ENCODE data around the gene PTPRT. TPM values are rescaled to one million over a fixed set of nuclear protein-coding genes. Genes with fewer than 3 reads are reported as not detected.

Gene PTPRT
- total and polyA plus RNA-seq, 4 donors, result 0.03 to 0.19 (median 0.18) TPM; not detected in 1

DNA sequence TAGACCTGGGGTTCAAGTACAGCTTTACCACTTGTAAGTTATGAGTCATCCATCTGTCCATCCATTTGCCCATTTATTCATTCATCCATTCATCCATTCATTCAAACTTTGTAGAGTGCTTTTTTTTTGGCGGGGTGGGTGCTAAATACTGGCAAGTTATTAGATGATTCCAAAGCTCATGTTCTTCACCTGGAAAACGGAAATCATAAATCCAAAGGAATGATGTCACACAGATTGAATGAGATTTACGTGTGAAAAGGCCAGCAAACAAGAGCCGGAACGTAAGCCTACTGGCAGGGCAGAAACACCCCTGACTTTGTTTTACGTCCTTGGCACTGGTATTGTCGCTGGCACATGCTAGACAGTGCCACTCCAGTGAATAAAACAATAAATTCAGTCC is 1090.6 kb downstream of the PTPRT start:
- ATAC-seq (ENCODE audit: low FRiP score) (no peak), DNase-seq (no peak)
- intact Hi-C loops (cut with DNase I), result no loop called here
- Histone ChIP-seq H3K27ac (ENCODE audit: low read depth in 1 of 2, low read length in 2 of 2) (no peak overlapping the region), H3K36me3 (ENCODE audit: control insufficient read depth in 1 of 2, insufficient read depth in 2 of 2, low read length in 1 of 2) (no peaks in the 10 kb centered on the region), H3K9me3 (ENCODE audit: control insufficient read depth, low read length) (no peaks in the 10 kb centered on the region), H3K4me3 (ENCODE audit: low read length in 2 of 2) (no peak overlapping the region), H3K27me3 (ENCODE audit: control insufficient read depth in 1 of 2, insufficient read depth in 2 of 2, low read length in 1 of 2) (no peaks in the 10 kb centered on the region), H3K4me1 (ENCODE audit: control insufficient read depth in 1 of 2, insufficient read depth in 2 of 2, low read length in 2 of 2) (no peaks in the 10 kb centered on the region)
- 76 to 87% methylated on average over 7 of the region's 7 CpGs for WGBS, 2 donors

DNA sequence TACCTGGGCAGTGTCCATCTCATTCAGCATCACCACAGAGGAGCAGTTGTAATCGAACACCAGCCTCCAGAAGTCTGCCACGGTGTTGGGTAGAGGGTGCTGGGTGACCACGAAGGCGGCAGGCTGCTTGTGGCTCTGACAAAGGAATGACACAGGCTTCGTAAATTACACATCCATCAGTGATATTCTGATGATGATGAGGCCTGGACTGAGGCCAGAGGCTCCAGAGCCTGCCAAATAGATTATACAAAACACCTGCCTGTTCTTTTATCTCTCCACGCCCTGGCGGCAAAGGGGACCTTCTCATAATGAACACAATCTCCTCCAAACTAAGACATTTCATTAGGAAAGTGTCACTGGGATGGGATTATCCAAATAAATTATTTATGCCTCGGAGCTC is 1091.3 kb downstream of the PTPRT start:
- H3K36me3 ChIP-seq (ENCODE audit: control insufficient read depth in 1 of 2, insufficient read depth in 2 of 2, low read length in 1 of 2), result no peaks in the 10 kb centered on the region
- H3K27me3 ChIP-seq (ENCODE audit: control insufficient read depth in 1 of 2, insufficient read depth in 2 of 2, low read length in 1 of 2), result no peaks in the 10 kb centered on the region
- no peaks in the 10 kb centered on the region for H3K9me3 ChIP-seq (ENCODE audit: control insufficient read depth, low read length)
- H3K4me3 ChIP-seq (ENCODE audit: low read length in 2 of 2), result no peak overlapping the region
- no peak for DNase-seq
- ATAC-seq (ENCODE audit: low FRiP score), result no peak
- no peak overlapping the region for H3K27ac ChIP-seq (ENCODE audit: low read depth in 1 of 2, low read length in 2 of 2)
- intact Hi-C loops (cut with DNase I), result no loop called here
- 90 to 92% methylated on average over 8 of the region's 8 CpGs for WGBS, 2 donors
- H3K4me1 ChIP-seq (ENCODE audit: control insufficient read depth in 1 of 2, insufficient read depth in 2 of 2, low read length in 2 of 2), result no peaks in the 10 kb centered on the region

DNA sequence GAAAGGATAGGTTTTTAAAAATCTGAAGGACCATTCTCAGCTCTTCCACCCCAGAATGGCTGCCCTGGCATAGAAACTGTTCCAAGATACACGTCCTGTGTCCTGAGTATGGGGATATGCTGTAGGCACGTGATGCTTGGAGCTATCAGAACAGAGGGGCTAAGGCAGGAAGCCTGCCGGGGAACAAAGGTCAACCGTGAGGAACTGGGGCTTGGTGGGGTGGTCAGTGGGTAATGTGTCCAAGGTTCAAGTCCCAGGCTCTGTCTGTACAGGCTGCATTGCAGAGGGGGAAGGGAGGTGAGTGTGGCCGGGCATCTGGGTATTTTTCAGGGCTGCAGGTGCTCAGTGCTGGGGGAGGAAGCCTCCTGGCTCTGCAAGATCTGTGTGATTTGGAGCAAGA is 1092.0 kb downstream of the PTPRT start:
- Histone ChIP-seq H3K4me1 (ENCODE audit: control insufficient read depth in 1 of 2, insufficient read depth in 2 of 2, low read length in 2 of 2) (no peaks in the 10 kb centered on the region), H3K27me3 (ENCODE audit: control insufficient read depth in 1 of 2, insufficient read depth in 2 of 2, low read length in 1 of 2) (no peaks in the 10 kb centered on the region), H3K4me3 (ENCODE audit: low read length in 2 of 2) (no peak overlapping the region), H3K36me3 (ENCODE audit: control insufficient read depth in 1 of 2, insufficient read depth in 2 of 2, low read length in 1 of 2) (no peaks in the 10 kb centered on the region), H3K9me3 (ENCODE audit: control insufficient read depth, low read length) (no peaks in the 10 kb centered on the region), H3K27ac (ENCODE audit: low read depth in 1 of 2, low read length in 2 of 2) (no peak overlapping the region)
- DNase-seq, result no peak
- intact Hi-C loops (cut with DNase I), result no loop called here
- WGBS, 2 donors, result 76 to 81% methylated on average over 5 of the region's 5 CpGs
- no peak for ATAC-seq (ENCODE audit: low FRiP score)

DNA sequence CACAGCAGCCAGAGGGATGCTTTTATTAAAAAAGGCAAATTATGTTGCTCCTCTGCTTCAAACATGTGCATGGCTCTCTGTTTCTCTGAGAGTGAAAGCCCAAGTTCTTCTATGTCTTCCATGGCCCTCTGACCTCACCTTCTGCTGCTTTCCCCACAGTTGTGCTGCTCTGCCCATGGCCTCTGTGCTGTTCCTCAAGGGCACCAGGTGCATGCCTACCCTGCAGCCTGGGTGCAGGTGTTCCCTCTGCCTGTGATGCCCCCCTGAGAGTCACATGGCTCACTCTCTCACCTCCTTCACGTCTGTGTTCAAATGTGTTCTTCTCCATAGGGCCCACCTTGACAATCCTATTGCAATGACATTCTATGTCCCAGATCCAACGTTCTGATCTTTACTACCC is 1094.5 kb downstream of the PTPRT start:
- no peak overlapping the region for H3K4me3 ChIP-seq (ENCODE audit: low read length in 2 of 2)
- no peaks in the 10 kb centered on the region for H3K27me3 ChIP-seq (ENCODE audit: control insufficient read depth in 1 of 2, insufficient read depth in 2 of 2, low read length in 1 of 2)

DNA sequence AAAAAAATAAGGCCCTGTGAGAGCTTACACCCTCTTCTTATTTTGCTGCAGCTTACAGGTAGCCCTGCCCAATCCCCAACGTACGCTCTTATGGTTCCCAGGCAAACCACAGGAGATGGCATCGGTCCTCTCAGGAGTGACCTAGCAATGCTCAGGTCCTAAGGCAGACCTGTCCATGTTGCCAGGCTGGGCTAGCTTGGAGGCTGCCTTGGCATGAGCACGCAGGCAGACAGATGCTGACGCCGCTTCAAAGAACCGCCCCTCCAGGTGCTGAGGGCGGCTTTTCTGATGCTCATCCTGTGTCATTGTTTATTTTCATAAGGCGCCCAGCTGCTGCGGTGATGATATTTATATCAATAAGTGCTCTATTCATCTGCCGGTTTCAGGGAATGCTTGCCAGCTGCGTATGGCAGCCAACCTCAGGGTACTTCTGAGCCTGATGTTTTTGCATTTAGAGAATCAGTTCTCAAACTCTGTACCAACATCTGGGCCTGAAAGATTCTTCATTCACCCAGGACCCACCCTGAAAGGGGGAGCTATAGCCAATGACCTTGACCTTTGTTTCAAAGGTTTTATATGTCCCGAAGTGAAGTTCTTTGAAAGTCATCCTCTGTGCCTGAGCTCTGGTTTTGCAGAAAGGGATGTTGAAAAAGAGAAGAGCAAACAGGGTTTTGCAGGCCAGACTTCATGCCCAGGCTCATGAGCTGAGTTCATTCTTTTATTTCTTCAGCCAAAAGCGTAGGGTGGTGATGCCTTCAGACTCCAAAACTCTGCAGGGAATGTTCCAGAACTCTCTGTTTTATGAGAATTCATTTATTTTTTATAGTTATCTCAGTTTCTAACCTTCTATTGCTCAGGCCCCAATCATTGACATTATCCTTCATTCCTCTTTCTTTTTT is 1095.9 kb downstream of the PTPRT start:
- no peak overlapping the region for H3K4me3 ChIP-seq (ENCODE audit: low read length in 2 of 2)
- 78 to 83% methylated on average over 14 of the region's 14 CpGs for WGBS, 2 donors
- intact Hi-C loops (cut with DNase I), result no loop called here
- no peaks in the 10 kb centered on the region for H3K27me3 ChIP-seq (ENCODE audit: control insufficient read depth in 1 of 2, insufficient read depth in 2 of 2, low read length in 1 of 2)
- no peak overlapping the region for H3K27ac ChIP-seq (ENCODE audit: low read depth in 1 of 2, low read length in 2 of 2)
- H3K9me3 ChIP-seq (ENCODE audit: control insufficient read depth, low read length), result no peaks in the 10 kb centered on the region
- no peaks in the 10 kb centered on the region for H3K4me1 ChIP-seq (ENCODE audit: control insufficient read depth in 1 of 2, insufficient read depth in 2 of 2, low read length in 2 of 2)
- no peaks in the 10 kb centered on the region for H3K36me3 ChIP-seq (ENCODE audit: control insufficient read depth in 1 of 2, insufficient read depth in 2 of 2, low read length in 1 of 2)
- ATAC-seq (ENCODE audit: low FRiP score), result no peak
- no peak for DNase-seq

More for the DNA sequence above, 1094.5 kb downstream of the PTPRT start:
- WGBS, 2 donors, result 70 to 71% methylated on average over 2 of the region's 2 CpGs
- DNase-seq, result no peak
- H3K9me3 ChIP-seq (ENCODE audit: control insufficient read depth, low read length), result no peaks in the 10 kb centered on the region
- ATAC-seq (ENCODE audit: low FRiP score), result no peak
- H3K4me1 ChIP-seq (ENCODE audit: control insufficient read depth in 1 of 2, insufficient read depth in 2 of 2, low read length in 2 of 2), result no peaks in the 10 kb centered on the region
- H3K36me3 ChIP-seq (ENCODE audit: control insufficient read depth in 1 of 2, insufficient read depth in 2 of 2, low read length in 1 of 2), result no peaks in the 10 kb centered on the region
- intact Hi-C loops (cut with DNase I), result no loop called here
- H3K27ac ChIP-seq (ENCODE audit: low read depth in 1 of 2, low read length in 2 of 2), result no peak overlapping the region

DNA sequence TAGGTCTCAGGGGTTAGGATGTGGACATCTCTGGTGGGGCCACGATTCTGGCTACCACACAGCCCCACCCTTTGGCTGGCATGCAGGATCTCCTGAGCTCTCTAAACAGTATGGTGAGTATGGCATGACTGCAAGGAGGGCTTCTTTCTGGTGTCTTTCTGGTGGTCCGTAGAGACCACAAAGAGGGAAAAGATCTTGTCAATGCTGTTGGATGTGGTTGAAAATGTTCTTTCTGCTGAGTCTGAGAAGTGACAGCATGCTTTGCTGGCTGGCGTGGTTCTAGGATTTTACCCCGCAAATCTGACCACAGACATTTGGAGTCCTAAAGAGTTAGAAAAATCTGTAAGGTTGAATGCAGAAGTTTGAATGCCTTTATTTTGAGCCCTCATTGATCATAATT is 1096.7 kb downstream of the PTPRT start:
- H3K27me3 ChIP-seq (ENCODE audit: control insufficient read depth in 1 of 2, insufficient read depth in 2 of 2, low read length in 1 of 2), result no peaks in the 10 kb centered on the region
- no peak overlapping the region for H3K4me3 ChIP-seq (ENCODE audit: low read length in 2 of 2)
- DNase-seq (no peak), ATAC-seq (ENCODE audit: low FRiP score) (no peak)
- H3K27ac ChIP-seq (ENCODE audit: low read depth in 1 of 2, low read length in 2 of 2), result no peak overlapping the region
- WGBS, 2 donors, result 65 to 74% methylated on average over 4 of the region's 4 CpGs
- intact Hi-C loops (cut with DNase I), result no loop called here
- no peaks in the 10 kb centered on the region for H3K9me3 ChIP-seq (ENCODE audit: control insufficient read depth, low read length)
- H3K36me3 ChIP-seq (ENCODE audit: control insufficient read depth in 1 of 2, insufficient read depth in 2 of 2, low read length in 1 of 2), result no peaks in the 10 kb centered on the region
- H3K4me1 ChIP-seq (ENCODE audit: control insufficient read depth in 1 of 2, insufficient read depth in 2 of 2, low read length in 2 of 2), result no peaks in the 10 kb centered on the region

DNA sequence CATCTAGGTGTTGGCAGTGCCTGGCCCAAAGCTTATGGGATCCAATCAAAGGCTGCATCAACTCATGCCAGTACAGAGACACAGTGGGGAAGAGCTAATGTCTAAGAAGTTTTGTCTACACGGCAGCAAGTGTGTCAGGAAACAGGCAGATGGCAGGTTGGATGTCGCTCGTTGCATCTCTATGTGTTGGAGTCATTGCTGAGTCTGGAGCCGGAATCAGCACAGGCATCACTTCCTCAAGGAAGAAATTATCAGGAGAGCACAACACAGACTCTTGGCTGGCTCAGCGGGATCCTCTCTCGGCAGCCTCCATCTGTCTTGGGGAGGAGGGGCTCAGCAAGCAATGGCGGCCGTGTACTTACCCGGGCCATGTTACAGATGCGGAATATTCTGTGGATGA is 1104.3 kb downstream of the PTPRT start:
- 88 to 89% methylated on average over 10 of the region's 10 CpGs for WGBS, 2 donors
- intact Hi-C loops (cut with DNase I), result no loop called here
- Histone ChIP-seq H3K4me3 (ENCODE audit: low read length in 2 of 2) (no peak overlapping the region), H3K36me3 (ENCODE audit: control insufficient read depth in 1 of 2, insufficient read depth in 2 of 2, low read length in 1 of 2) (no peaks in the 10 kb centered on the region), H3K27me3 (ENCODE audit: control insufficient read depth in 1 of 2, insufficient read depth in 2 of 2, low read length in 1 of 2) (no peaks in the 10 kb centered on the region), H3K9me3 (ENCODE audit: control insufficient read depth, low read length) (no peaks in the 10 kb centered on the region), H3K27ac (ENCODE audit: low read depth in 1 of 2, low read length in 2 of 2) (no peak overlapping the region), H3K4me1 (ENCODE audit: control insufficient read depth in 1 of 2, insufficient read depth in 2 of 2, low read length in 2 of 2) (no peaks in the 10 kb centered on the region)
- DNase-seq (no peak), ATAC-seq (ENCODE audit: low FRiP score) (no peak)

DNA sequence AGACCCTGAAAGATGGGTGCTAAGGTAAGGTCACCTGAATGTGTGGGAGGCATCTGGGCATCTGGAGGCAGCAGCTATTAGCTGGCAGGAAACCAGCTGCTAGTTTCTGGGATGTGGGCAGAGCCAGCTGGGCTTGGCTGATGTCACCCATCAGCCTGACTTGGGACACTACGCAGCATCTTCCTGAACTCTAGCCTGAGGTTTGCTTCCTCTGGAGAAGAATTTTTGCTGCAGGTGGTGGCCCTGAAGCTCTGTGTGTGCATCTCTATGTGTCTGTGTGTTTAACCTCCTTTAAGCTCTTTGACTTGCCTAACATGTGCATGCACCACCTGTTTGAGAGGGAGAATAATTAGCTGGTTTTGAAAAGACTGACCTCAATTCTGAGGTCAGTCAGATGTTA is 1106.4 kb downstream of the PTPRT start:
- Histone ChIP-seq H3K27me3 (ENCODE audit: control insufficient read depth in 1 of 2, insufficient read depth in 2 of 2, low read length in 1 of 2) (no peaks in the 10 kb centered on the region), H3K4me3 (ENCODE audit: low read length in 2 of 2) (no peak overlapping the region), H3K9me3 (ENCODE audit: control insufficient read depth, low read length) (no peaks in the 10 kb centered on the region), H3K4me1 (ENCODE audit: control insufficient read depth in 1 of 2, insufficient read depth in 2 of 2, low read length in 2 of 2) (no peaks in the 10 kb centered on the region), H3K27ac (ENCODE audit: low read depth in 1 of 2, low read length in 2 of 2) (no peak overlapping the region), H3K36me3 (ENCODE audit: control insufficient read depth in 1 of 2, insufficient read depth in 2 of 2, low read length in 1 of 2) (no peaks in the 10 kb centered on the region)
- DNase-seq (no peak), ATAC-seq (ENCODE audit: low FRiP score) (no peak)
- WGBS, 2 donors, result 83 to 88% methylated on average over 1 of the region's 1 CpG
- intact Hi-C loops (cut with DNase I), result no loop called here

DNA sequence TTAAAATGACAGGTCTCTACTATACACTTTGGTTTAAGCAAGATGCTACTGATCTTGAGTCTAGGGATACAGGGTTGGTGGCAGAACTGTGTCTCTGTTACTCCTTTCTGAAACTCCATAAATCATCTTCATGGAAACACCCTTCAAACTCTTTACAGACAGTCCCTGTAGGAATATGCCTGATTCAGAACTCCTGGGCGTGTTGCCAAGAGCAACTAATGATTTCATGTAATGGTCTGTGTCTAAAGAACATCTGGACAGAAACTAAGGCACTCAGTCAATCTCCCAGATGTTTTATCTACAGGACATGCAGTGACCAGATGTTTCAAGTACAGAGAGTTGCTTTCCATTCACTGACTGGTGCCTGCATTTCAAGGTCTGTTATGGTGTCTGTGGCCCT is 1107.1 kb downstream of the PTPRT start:
- 5 to 15% methylated on average over 1 of the region's 1 CpG for WGBS, 2 donors
- Histone ChIP-seq H3K4me3 (ENCODE audit: low read length in 2 of 2) (no peak overlapping the region), H3K9me3 (ENCODE audit: control insufficient read depth, low read length) (no peaks in the 10 kb centered on the region), H3K36me3 (ENCODE audit: control insufficient read depth in 1 of 2, insufficient read depth in 2 of 2, low read length in 1 of 2) (no peaks in the 10 kb centered on the region), H3K27me3 (ENCODE audit: control insufficient read depth in 1 of 2, insufficient read depth in 2 of 2, low read length in 1 of 2) (no peaks in the 10 kb centered on the region), H3K27ac (ENCODE audit: low read depth in 1 of 2, low read length in 2 of 2) (no peak overlapping the region), H3K4me1 (ENCODE audit: control insufficient read depth in 1 of 2, insufficient read depth in 2 of 2, low read length in 2 of 2) (no peaks in the 10 kb centered on the region)
- intact Hi-C loops (cut with DNase I), result no loop called here
- DNase-seq (peak in 1 of 2 donors; percentile 52), ATAC-seq (ENCODE audit: low FRiP score) (peak; percentile 24)

Measured in aorta (tissue), 5 donors.